Endothelial cell of umbilical vein (primary cell): ENCODE results near the gene PTPRE. TPM values are rescaled to one million over a fixed set of nuclear protein-coding genes. Genes with fewer than 3 reads are reported as not detected.

Experiments
- BruUV-seq: library from RNA; stranded (reverse); fragments of 400-500 nt; replicated peaks from 2 replicates; lab custom pipeline; 2021; lab: Mats Ljungman, UMichigan
- CTCF ChIA-PET: fragments of 300-600, 350-600 bp; sonication (Branson Sonifier 250); formaldehyde crosslinking; loops from one replicate; lab custom pipeline; 2021; ENCODE audit warnings: antibody characterized with exemption, inconsistent platforms; lab: Charles Lee
- POLR2A ChIA-PET: fragments of 300-600, 350-600 bp; sonication (Branson Sonifier 250); formaldehyde crosslinking; loops from one replicate; lab custom pipeline; 2021; ENCODE audit warnings: antibody characterized with exemption, inconsistent platforms; lab: Charles Lee
- DNase-seq: peaks from one replicate; pipeline ENCODE4 v3.0.0-alpha.2; 2011; ENCODE audit warnings: low read depth, low spot score
- FAIRE-seq: peaks from 2 replicates; lab custom pipeline; 2011; peaks lifted over from hg19 to GRCh38; lab: Jason Lieb, UNC
- H2AFZ ChIP-seq: 2 replicates; pipeline ENCODE4 v1.6.0; 2012; ENCODE audit warnings: low read depth, low read length, control low read depth, inconsistent platforms
- H3K27ac ChIP-seq: 2 replicates; pipeline ENCODE4 v1.5.1; 2011; ENCODE audit warnings: low read depth, mild to moderate bottlenecking, control low read depth, low read length, moderate library complexity; ENCODE audit not compliant: insufficient read depth
- H3K27me3 ChIP-seq, 2 experiments: 2 replicates each; pipeline versions ENCODE4 v1.6.0 to v1.6.1; 2011; ENCODE audit warnings: low read length in 2 of 2, mixed read lengths in 1 of 2; ENCODE audit not compliant: control insufficient read depth in 2 of 2, insufficient read depth in 2 of 2
- H3K36me3 ChIP-seq, 2 experiments: 2 replicates in 1 of 2; 3 replicates in 1 of 2; pipeline ENCODE4 v1.5.1; 2011; ENCODE audit warnings: low read length in 2 of 2, mild to moderate bottlenecking in 1 of 2, moderate library complexity in 1 of 2; ENCODE audit not compliant: control insufficient read depth in 2 of 2, insufficient read depth in 2 of 2; ENCODE audit errors: extremely low read depth in 1 of 2
- H3K4me1 ChIP-seq: 3 replicates; pipeline ENCODE4 v1.5.1; 2011; ENCODE audit warnings: mild to moderate bottlenecking, low read length; ENCODE audit not compliant: control insufficient read depth, insufficient read depth; ENCODE audit errors: extremely low read depth
- H3K4me2 ChIP-seq: 2 replicates; pipeline ENCODE4 v1.6.1; 2011; ENCODE audit warnings: low read length, control low read depth, mixed read lengths; ENCODE audit not compliant: insufficient read depth
- H3K4me3 ChIP-seq, 3 experiments: fragments of 200-600 bp in 1 of 3; sonication (generic), shearing (Covaris generic) in 1 of 3; replicated peaks in 1 of 3; 2 replicates each; pipeline ENCODE4 v1.5.1; 2011 to 2016; ENCODE audit warnings: control low read depth in 3 of 3, low read length in 3 of 3, mild to moderate bottlenecking in 2 of 3, inconsistent platforms in 1 of 3, low read depth in 1 of 3, moderate library complexity in 1 of 3; ENCODE audit not compliant: insufficient read depth in 1 of 3
- H3K79me2 ChIP-seq: 2 replicates; pipeline ENCODE4 v1.6.0; 2012; ENCODE audit warnings: low read length, inconsistent platforms; ENCODE audit not compliant: control insufficient read depth, insufficient read depth
- H3K9ac ChIP-seq: replicated peaks from 2 replicates; pipeline ENCODE3; 2011; ENCODE audit warnings: low read length, control low read depth; ENCODE audit not compliant: insufficient read depth; ENCODE audit errors: extremely low read depth
- H3K9me1 ChIP-seq: replicated peaks from 3 replicates; pipeline ENCODE4 v1.6.0; 2011; ENCODE audit warnings: mild to moderate bottlenecking, low read length; ENCODE audit not compliant: control insufficient read depth, insufficient read depth; ENCODE audit errors: extremely low read depth
- H3K9me3 ChIP-seq: replicated peaks from 2 replicates; pipeline ENCODE4 v1.5.1; 2012; ENCODE audit warnings: low read length, inconsistent platforms; ENCODE audit not compliant: control insufficient read depth, insufficient read depth
- H4K20me1 ChIP-seq: replicated peaks from 2 replicates; pipeline ENCODE3; 2011; ENCODE audit warnings: mild to moderate bottlenecking, low read length; ENCODE audit not compliant: control insufficient read depth, insufficient read depth; ENCODE audit errors: extremely low read depth
- CTCF ChIP-seq, 2 donors: IDR thresholded peaks; 1 replicate in 1 of 2; 2 replicates in 1 of 2; pipeline ENCODE4 v1.5.1; 2011; ENCODE audit warnings: low read length in 2 of 2, mild to moderate bottlenecking in 2 of 2, moderate library complexity in 2 of 2, control low read depth in 1 of 2, inconsistent platforms in 1 of 2, low read depth in 1 of 2; ENCODE audit not compliant: insufficient read depth in 1 of 2; ENCODE audit errors: extremely low read depth in 1 of 2
- EZH2 ChIP-seq: IDR thresholded peaks from 2 replicates; pipeline ENCODE4 v1.6.1; 2012; ENCODE audit warnings: borderline replicate concordance, low read depth, mild to moderate bottlenecking, moderate library complexity, low read length, inconsistent platforms; ENCODE audit not compliant: severe bottlenecking
- FOS ChIP-seq: IDR thresholded peaks from 2 replicates; pipeline ENCODE4 v1.6.1; 2011; ENCODE audit warnings: mild to moderate bottlenecking, low read length, moderate library complexity, borderline replicate concordance; ENCODE audit not compliant: insufficient read depth
- GATA2 ChIP-seq: IDR thresholded peaks from 2 replicates; pipeline ENCODE4 v1.7.0; 2011; ENCODE audit warnings: low read depth, mild to moderate bottlenecking, moderate library complexity, mixed read lengths, low read length; ENCODE audit not compliant: insufficient read length, insufficient read depth
- JUN ChIP-seq: IDR thresholded peaks from 2 replicates; pipeline ENCODE4 v1.6.1; 2011; ENCODE audit warnings: borderline replicate concordance, low read depth; ENCODE audit not compliant: insufficient read length, insufficient read depth
- MAX ChIP-seq: IDR thresholded peaks from 2 replicates; pipeline ENCODE4 v1.6.1; 2011; ENCODE audit not compliant: insufficient read depth, insufficient read length
- MYC ChIP-seq: IDR thresholded peaks from one replicate; pipeline ENCODE4 v1.6.1; 2011; ENCODE audit warnings: mild to moderate bottlenecking, low read depth, low read length
- POLR2A ChIP-seq: IDR thresholded peaks from 2 replicates; pipeline ENCODE4 v1.6.1; 2012; ENCODE audit warnings: low read depth, mild to moderate bottlenecking, control low read depth, low read length
- POLR2AphosphoS5 ChIP-seq: IDR thresholded peaks from 2 replicates; pipeline ENCODE4 v1.6.1; 2012; ENCODE audit warnings: low read depth, mild to moderate bottlenecking, control low read depth, low read length, moderate library complexity; ENCODE audit not compliant: insufficient read depth
- dilution Hi-C: fragments of 300-500 bp; cut with MboI; formaldehyde crosslinking; loops from one replicate; pipeline ENCODE4 v1.15.0; 2019; ENCODE audit warnings: low sequenced_read_pairs; ENCODE audit not compliant: extremely low pct_ligation_motif_present
- intact Hi-C: fragments of 100-400 bp; cut with micrococcal nuclease; formaldehyde crosslinking; loops from one replicate; pipeline ENCODE4 v1.10.0; 2022
- polyA plus RNA-seq, 4 experiments: library from polyadenylated mRNA; depleted of rRNA in 3 of 4; stranded (reverse) in 3 of 4; unstranded in 1 of 4; fragments of >200 nt; gene quantifications; 2 replicates each; pipeline versions ENCODE4 v1.2.1 to v1.2.3, GENCODE V29; 2011 to 2012; ENCODE audit warnings: missing spikeins in 1 of 4
- total RNA-seq: library from RNA; stranded (reverse); gene quantifications from 2 replicates; pipeline ENCODE4 v1.2.3, GENCODE V29; 2021

Gene PTPRE
- total and polyA plus RNA-seq, 2 donors (not counting 3 experiments of a cell fraction or from before 2014, with no cell fraction given), result 37.3 to 116 TPM

GRCh38 chr10:127874671-127875448 lies 32.0 kb upstream of the PTPRE start:
- H2AFZ ChIP-seq, result no peak overlapping the region
- H3K27ac ChIP-seq, result no peak overlapping the region
- no peak for DNase-seq
- H3K9ac ChIP-seq, result no peak overlapping the region
- no peak overlapping the region for H3K4me3 ChIP-seq
- POLR2A ChIA-PET, result no interaction called here
- no peaks in the 10 kb centered on the region for H3K9me1 ChIP-seq
- no TSS peak for BruUV-seq
- no peak overlapping the region for H3K4me2 ChIP-seq
- no peak for FAIRE-seq
- H4K20me1 ChIP-seq, result no peaks in the 10 kb centered on the region
- intact Hi-C loops (no loop called here), dilution Hi-C loops (no loop called here)
- no peaks in the 10 kb centered on the region for H3K36me3 ChIP-seq
- H3K79me2 ChIP-seq, result no peaks in the 10 kb centered on the region
- CTCF ChIA-PET, result interaction anchor here (1.1 to 2.8 kb wide), 3 partner anchors 137 to 276 kb away, joined by 3 to 18 read pairs (median 8); no protein-coding TSS in a partner anchor
- peaks cover 5% of the 10 kb centered on the region for H3K4me1 ChIP-seq
- H3K27me3 ChIP-seq, result peaks cover 0 to 2% of the 10 kb centered on the region in 2 experiments
- no peaks in the 10 kb centered on the region for H3K9me3 ChIP-seq
- TF ChIP-seq FOS, result no peak
- TF ChIP-seq MAX, result no peak
- no peak for TF ChIP-seq EZH2
- TF ChIP-seq CTCF (IDR thresholded peaks at IDR 0.05; ENCODE audit: extremely low read depth in 1 of 2, insufficient read depth in 1 of 2, low read depth in 1 of 2, low read length in 2 of 2), result no peak
- no peak for TF ChIP-seq POLR2AphosphoS5
- no peak for TF ChIP-seq MYC
- no peak for TF ChIP-seq POLR2A
- TF ChIP-seq JUN, result no peak
- TF ChIP-seq GATA2, result no peak
